Peyer's patch (tissue), 4 donors: ENCODE results near the gene CLCN4.

ENCODE experiments used
- CTCF ChIP-seq, 6 experiments: fragments of 450-650 bp in 4 of 6; fragments of 200-600 bp in 2 of 6; sonication (generic) in 1 of 6; IDR thresholded peaks; one replicate each; pipeline ENCODE4 v1.5.1; 2017 to 2019; ENCODE audit warnings: antibody characterized with exemption in 6 of 6, mild to moderate bottlenecking in 3 of 6, moderate library complexity in 1 of 6
- POLR2A ChIP-seq, 2 donors: fragments of 450-650 bp; IDR thresholded peaks; one replicate each; pipeline ENCODE4 v1.5.1; 2017; ENCODE audit warnings: antibody characterized with exemption in 2 of 2, mild to moderate bottlenecking in 2 of 2, moderate library complexity in 2 of 2

- TF ChIP-seq POLR2A (IDR thresholded peaks at IDR 0.05): no peak
- no peak for TF ChIP-seq CTCF (IDR thresholded peaks at IDR 0.05)
Observed at GRCh38 chrX:10108288-10108687, 48.5 kb upstream of the CLCN4 start.
